ENCODE measurements around the gene HEXA.
"Not testable (repeated sequence)": the region's sequence is repeated elsewhere in the genome, so short reads cannot be mapped to it uniquely, and the experiment has no call there.

- not testable (repeated sequence) for TF ChIP-seq CTCF (conservative IDR thresholded peaks at IDR 0.05 in 1 of 2, IDR thresholded peaks at IDR 0.05 in 1 of 2; ENCODE audit: low read depth in 1 of 2, low read length in 2 of 2); EZH2 (IDR thresholded peaks at IDR 0.05; ENCODE audit: low read length, missing control alignments)
Measured at GRCh38 chr15:72413337-72413736, 37.5 kb upstream of the HEXA start.
